ENCODE measurements around the gene MSGN1. TPM values are rescaled to one million over a fixed set of nuclear protein-coding genes. Genes with fewer than 3 reads are reported as not detected.

The MSGN1 gene
- total RNA-seq, 2 experiments from 2014 or later: not detected

GRCh38 chr2:17839959-17840358, 23.7 kb downstream of the MSGN1 start:
- CTCF ChIA-PET (ENCODE audit: unreplicated experiment): no interaction called here
- BruUV-seq (replicated peaks): no TSS peak
- no peaks in the 10 kb centered on the region for H3K36me3 ChIP-seq (ENCODE audit: insufficient read depth, low read length)
- DNase-seq (ENCODE audit: low spot score): no peak
- H3K79me2 ChIP-seq (ENCODE audit: insufficient read depth, low read depth, low read length): no peaks in the 10 kb centered on the region
- H2AFZ ChIP-seq (ENCODE audit: low read length): no peak overlapping the region
- POLR2A ChIA-PET: interaction anchor here (1.1 kb wide), 1 partner anchor 8 kb away, joined by 3 read pairs; no protein-coding TSS in a partner anchor
- no peaks in the 10 kb centered on the region for H4K20me1 ChIP-seq (ENCODE audit: insufficient read depth, low read length)
- intact Hi-C loops (cut with micrococcal nuclease; ENCODE audit: unreplicated experiment): loop anchor here (10.0 kb wide), 1 partner anchor 365 kb away; no protein-coding TSS in a partner anchor
- no peak overlapping the region for H3K4me2 ChIP-seq (ENCODE audit: low read length)
- no peaks in the 10 kb centered on the region for H3K4me1 ChIP-seq (ENCODE audit: insufficient read depth, low read length, poor library complexity, severe bottlenecking)
- H3K4me3 ChIP-seq (ENCODE audit: low read depth, low read length, poor library complexity, severe bottlenecking): no peak overlapping the region
- TF ChIP-seq CTCF (conservative IDR thresholded peaks at IDR 0.05; ENCODE audit: low read length): no peak
- no peak for TF ChIP-seq EZH2phosphoT487 (IDR thresholded peaks at IDR 0.05; ENCODE audit: borderline replicate concordance, low read depth, low read length)
- no peaks in the 10 kb centered on the region for H3K9me3 ChIP-seq (ENCODE audit: low read length)
- no peak overlapping the region for H3K27ac ChIP-seq (ENCODE audit: low read depth, low read length, poor library complexity, severe bottlenecking)
- no peaks in the 10 kb centered on the region for H3K9me2 ChIP-seq (ENCODE audit: insufficient read depth, low read length)

- CTCF ChIA-PET (ENCODE audit: unreplicated experiment): no interaction called here
- Histone ChIP-seq H4K20me1 (ENCODE audit: insufficient read depth, low read length) (no peaks in the 10 kb centered on the region), H3K9me3 (ENCODE audit: low read length) (no peaks in the 10 kb centered on the region), H3K9me2 (ENCODE audit: insufficient read depth, low read length) (no peaks in the 10 kb centered on the region), H3K36me3 (ENCODE audit: insufficient read depth, low read length) (no peaks in the 10 kb centered on the region), H3K4me2 (ENCODE audit: low read length) (no peak overlapping the region), H2AFZ (ENCODE audit: low read length) (no peak overlapping the region), H3K27ac (ENCODE audit: low read depth, low read length, poor library complexity, severe bottlenecking) (no peak overlapping the region), H3K79me2 (ENCODE audit: insufficient read depth, low read depth, low read length) (no peaks in the 10 kb centered on the region), H3K4me3 (ENCODE audit: low read depth, low read length, poor library complexity, severe bottlenecking) (no peak overlapping the region), H3K4me1 (ENCODE audit: insufficient read depth, low read length, poor library complexity, severe bottlenecking) (no peaks in the 10 kb centered on the region)
- BruUV-seq (replicated peaks): no TSS peak
- TF ChIP-seq EZH2phosphoT487 (IDR thresholded peaks at IDR 0.05; ENCODE audit: borderline replicate concordance, low read depth, low read length) (no peak), CTCF (conservative IDR thresholded peaks at IDR 0.05; ENCODE audit: low read length) (no peak)
- DNase-seq (ENCODE audit: low spot score): no peak
- POLR2A ChIA-PET: no interaction called here
- intact Hi-C loops (cut with micrococcal nuclease; ENCODE audit: unreplicated experiment): no loop called here
Observed at GRCh38 chr2:17843457-17843856, 27.2 kb downstream of the MSGN1 start.

- intact Hi-C loops (cut with micrococcal nuclease; ENCODE audit: unreplicated experiment): no loop called here
- Histone ChIP-seq H4K20me1 (ENCODE audit: insufficient read depth, low read length) (no peaks in the 10 kb centered on the region), H3K9me2 (ENCODE audit: insufficient read depth, low read length) (no peaks in the 10 kb centered on the region), H3K79me2 (ENCODE audit: insufficient read depth, low read depth, low read length) (no peaks in the 10 kb centered on the region), H3K27ac (ENCODE audit: low read depth, low read length, poor library complexity, severe bottlenecking) (no peak overlapping the region), H3K4me1 (ENCODE audit: insufficient read depth, low read length, poor library complexity, severe bottlenecking) (no peaks in the 10 kb centered on the region), H3K4me3 (ENCODE audit: low read depth, low read length, poor library complexity, severe bottlenecking) (no peak overlapping the region), H2AFZ (ENCODE audit: low read length) (no peak overlapping the region), H3K4me2 (ENCODE audit: low read length) (no peak overlapping the region), H3K36me3 (ENCODE audit: insufficient read depth, low read length) (no peaks in the 10 kb centered on the region), H3K9me3 (ENCODE audit: low read length) (no peaks in the 10 kb centered on the region)
- POLR2A ChIA-PET: interaction anchor here (0.6 to 1.6 kb wide), 4 partner anchors 14 to 236 kb away, joined by 3 to 4 read pairs (median 3); no protein-coding TSS in a partner anchor
- no peak for DNase-seq (ENCODE audit: low spot score)
- no peak for TF ChIP-seq EZH2phosphoT487 (IDR thresholded peaks at IDR 0.05; ENCODE audit: borderline replicate concordance, low read depth, low read length)
- no peak for TF ChIP-seq CTCF (conservative IDR thresholded peaks at IDR 0.05; ENCODE audit: low read length)
- CTCF ChIA-PET (ENCODE audit: unreplicated experiment): no interaction called here
- BruUV-seq (replicated peaks): no TSS peak
Observed at GRCh38 chr2:17845806-17846205, 29.5 kb downstream of the MSGN1 start.

All from OCI-LY7 (cell line).